BE2C (cell line): ENCODE results near the gene ACP1.

Experiments
- DNase-seq: peaks from one replicate; pipeline ENCODE4 v3.0.0-alpha.2; 2020
- H3K27me3 ChIP-seq: fragments of 250-450 bp; sonication (Bioruptor Pico); 2 replicates; pipeline ENCODE4 v1.5.1; 2020; ENCODE audit warnings: mild to moderate bottlenecking
- H3K36me3 ChIP-seq: fragments of 250-450 bp; sonication (Bioruptor Pico); 2 replicates; pipeline ENCODE4 v1.5.1; 2020; ENCODE audit warnings: mild to moderate bottlenecking
- H3K4me1 ChIP-seq: fragments of 250-450 bp; sonication (Bioruptor Pico); 2 replicates; pipeline ENCODE4 v1.5.1; 2020
- H3K4me3 ChIP-seq: 2 replicates; pipeline ENCODE4 v1.5.1; 2011; ENCODE audit warnings: low read depth, low read length
- H3K9me3 ChIP-seq: fragments of 250-450 bp; sonication (Bioruptor Pico); 2 replicates; pipeline ENCODE4 v1.5.1; 2020
- TF ChIP-seq, protein P1 (sequence below): IDR thresholded peaks from 2 replicates; pipeline ENCODE4 v1.5.1; 2012; ENCODE audit warnings: mild to moderate bottlenecking, low read depth, low read length

ACP1 gene

DNA sequence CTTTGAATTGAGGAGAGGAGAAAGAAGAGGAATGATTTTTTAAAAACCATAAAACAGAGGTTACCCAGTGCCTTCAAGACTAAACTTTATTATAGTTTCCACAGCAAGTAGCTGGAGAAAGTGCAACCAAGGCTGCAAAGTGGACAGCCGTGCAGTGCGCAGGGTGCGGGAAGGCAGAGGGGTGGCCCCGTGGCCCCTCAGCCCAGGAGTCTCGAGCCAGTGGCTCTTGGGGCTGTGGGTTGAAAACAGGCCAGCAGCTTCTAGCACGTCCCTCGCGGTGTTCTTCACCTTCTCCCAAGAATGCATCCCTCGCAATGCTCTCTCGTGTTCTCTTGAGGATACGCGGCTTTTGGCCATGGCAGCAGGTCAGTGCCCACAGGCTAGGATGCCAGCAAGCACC is 51.6 kb downstream of the ACP1 start:
- Histone ChIP-seq H3K9me3 (no peaks in the 10 kb centered on the region), H3K27me3 (no peaks in the 10 kb centered on the region), H3K4me3 (no peak overlapping the region), H3K36me3 (no peaks in the 10 kb centered on the region), H3K4me1 (no peaks in the 10 kb centered on the region)
- TF ChIP-seq, protein P1, sequence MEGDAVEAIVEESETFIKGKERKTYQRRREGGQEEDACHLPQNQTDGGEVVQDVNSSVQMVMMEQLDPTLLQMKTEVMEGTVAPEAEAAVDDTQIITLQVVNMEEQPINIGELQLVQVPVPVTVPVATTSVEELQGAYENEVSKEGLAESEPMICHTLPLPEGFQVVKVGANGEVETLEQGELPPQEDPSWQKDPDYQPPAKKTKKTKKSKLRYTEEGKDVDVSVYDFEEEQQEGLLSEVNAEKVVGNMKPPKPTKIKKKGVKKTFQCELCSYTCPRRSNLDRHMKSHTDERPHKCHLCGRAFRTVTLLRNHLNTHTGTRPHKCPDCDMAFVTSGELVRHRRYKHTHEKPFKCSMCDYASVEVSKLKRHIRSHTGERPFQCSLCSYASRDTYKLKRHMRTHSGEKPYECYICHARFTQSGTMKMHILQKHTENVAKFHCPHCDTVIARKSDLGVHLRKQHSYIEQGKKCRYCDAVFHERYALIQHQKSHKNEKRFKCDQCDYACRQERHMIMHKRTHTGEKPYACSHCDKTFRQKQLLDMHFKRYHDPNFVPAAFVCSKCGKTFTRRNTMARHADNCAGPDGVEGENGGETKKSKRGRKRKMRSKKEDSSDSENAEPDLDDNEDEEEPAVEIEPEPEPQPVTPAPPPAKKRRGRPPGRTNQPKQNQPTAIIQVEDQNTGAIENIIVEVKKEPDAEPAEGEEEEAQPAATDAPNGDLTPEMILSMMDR = no peak
- no peak for DNase-seq

DNA sequence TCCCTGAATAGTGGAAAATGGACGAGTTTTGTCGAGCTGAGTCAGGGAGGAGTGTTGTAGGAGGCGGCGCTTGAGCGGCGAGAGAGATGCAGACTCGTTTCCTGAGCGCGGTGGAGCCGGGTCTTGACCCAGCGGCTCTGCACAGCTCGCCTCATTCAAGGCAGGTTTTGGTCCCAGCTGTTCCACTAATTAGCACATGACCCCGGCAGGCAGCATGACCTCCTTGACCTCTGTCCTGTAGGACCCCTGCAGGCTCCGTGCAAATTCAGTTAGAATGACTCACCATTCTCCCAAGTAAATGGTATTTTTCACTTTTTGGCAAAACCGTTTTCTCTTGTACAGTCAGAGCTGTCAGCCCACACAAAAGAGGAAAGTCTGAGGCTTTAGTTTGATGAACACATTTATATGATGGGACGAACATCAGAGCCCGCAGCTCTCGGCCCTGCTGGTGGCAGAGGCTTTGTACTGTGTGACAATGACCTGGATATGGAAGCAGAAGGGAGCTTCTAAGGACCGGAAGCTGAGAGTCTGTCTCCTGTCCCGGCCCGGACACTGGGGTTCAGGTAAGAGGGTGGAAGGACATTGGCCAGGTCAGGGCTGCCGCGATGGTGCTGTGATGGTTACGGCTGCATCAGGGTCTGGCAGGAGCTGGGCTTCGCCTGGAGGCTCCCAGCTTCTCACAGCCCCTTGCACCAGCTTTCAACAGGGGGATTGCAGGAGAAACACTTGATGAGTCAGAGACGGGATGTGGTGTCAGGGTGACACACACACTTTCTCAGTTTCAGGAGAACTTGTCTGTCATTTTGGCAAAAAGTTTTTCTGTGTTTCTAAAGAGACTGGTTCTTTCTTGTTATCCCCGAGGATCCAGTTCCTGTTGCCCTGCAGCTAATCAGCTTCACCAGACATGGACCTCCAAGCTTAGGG is 53.0 kb downstream of the ACP1 start:
- Histone ChIP-seq H3K4me1 (no peaks in the 10 kb centered on the region), H3K36me3 (no peaks in the 10 kb centered on the region), H3K4me3 (no peak overlapping the region), H3K9me3 (no peaks in the 10 kb centered on the region), H3K27me3 (no peaks in the 10 kb centered on the region)
- DNase-seq = no peak
- TF ChIP-seq, protein P1 = no peak

DNA sequence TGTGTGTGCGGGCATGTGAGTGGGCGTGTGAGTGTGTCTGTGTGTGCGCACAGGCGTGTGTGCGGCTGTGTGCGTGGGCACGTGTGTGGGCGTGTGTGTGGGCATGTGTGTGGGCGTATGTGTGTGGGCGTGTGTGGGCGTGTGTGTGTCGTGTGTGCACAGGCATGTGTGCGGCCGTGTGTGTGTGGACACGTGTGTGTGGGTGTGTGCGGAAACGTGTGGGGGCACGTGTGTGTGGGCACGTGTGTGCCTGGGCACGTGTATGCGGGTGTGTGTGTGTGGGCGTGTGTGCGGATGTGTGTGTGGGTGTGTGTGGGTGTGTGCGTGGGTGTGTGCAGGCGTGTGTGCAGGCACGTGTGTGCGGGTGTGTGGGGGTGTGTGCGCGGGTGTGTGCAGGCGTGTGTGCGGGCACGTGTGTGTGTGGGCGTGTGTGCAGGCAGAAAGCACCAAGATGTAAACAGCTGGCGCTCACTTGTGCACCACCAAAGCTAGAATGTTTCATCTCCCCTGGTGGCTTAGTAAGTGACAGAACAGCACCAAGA is 54.4 kb downstream of the ACP1 start:
- Histone ChIP-seq H3K27me3 (no peaks in the 10 kb centered on the region), H3K4me3 (no peak overlapping the region), H3K36me3 (no peaks in the 10 kb centered on the region), H3K4me1 (no peaks in the 10 kb centered on the region), H3K9me3 (no peaks in the 10 kb centered on the region)
- TF ChIP-seq, protein P1 = no peak
- DNase-seq = no peak

DNA sequence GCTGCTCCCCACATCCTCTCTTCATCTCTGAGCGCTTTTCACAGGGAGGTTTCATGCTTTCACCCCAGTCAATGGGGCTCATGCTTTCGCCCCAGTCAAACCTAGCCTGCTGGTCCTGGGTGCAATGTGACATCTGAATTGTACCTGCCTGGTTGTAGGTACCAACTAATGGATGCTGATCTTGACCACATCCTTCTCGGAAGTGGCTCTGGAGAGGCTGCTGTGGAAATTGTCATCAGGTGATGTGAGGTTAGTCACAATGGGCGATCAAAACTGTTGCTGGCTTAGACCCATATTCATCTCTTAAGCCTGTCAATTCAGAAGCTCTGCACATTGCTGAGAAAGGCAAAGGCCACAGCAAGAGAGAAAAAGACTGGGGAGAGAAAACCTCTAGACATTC is 55.8 kb downstream of the ACP1 start:
- Histone ChIP-seq H3K4me3 (no peak overlapping the region), H3K4me1 (no peaks in the 10 kb centered on the region), H3K9me3 (no peaks in the 10 kb centered on the region), H3K27me3 (no peaks in the 10 kb centered on the region), H3K36me3 (no peaks in the 10 kb centered on the region)
- DNase-seq = no peak
- TF ChIP-seq, protein P1 = no peak

DNA sequence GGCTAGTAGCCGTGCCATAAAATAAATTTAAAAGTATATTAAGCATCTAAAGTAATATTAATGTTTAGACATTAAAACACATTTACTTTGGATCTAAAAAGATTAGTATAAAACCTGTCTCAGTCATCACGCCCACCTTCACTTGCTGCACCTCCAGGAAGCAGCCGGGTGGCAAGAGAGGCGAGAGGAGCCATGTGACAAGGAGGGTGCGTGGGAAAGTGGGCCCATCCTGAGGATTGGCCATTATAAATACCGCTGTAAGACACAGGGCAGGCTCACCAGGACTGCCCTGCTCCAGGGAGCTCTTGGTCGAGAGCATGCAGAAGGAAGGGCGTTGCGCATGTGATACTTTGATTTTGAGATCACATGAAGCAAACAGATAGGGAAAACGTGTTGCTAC is 57.6 kb downstream of the ACP1 start:
- no peaks in the 10 kb centered on the region for H3K4me1 ChIP-seq
- DNase-seq = no peak
- H3K4me3 ChIP-seq = no peak overlapping the region
- no peaks in the 10 kb centered on the region for H3K9me3 ChIP-seq
- no peaks in the 10 kb centered on the region for H3K36me3 ChIP-seq
- TF ChIP-seq, protein P1 = no peak
- H3K27me3 ChIP-seq = no peaks in the 10 kb centered on the region

DNA sequence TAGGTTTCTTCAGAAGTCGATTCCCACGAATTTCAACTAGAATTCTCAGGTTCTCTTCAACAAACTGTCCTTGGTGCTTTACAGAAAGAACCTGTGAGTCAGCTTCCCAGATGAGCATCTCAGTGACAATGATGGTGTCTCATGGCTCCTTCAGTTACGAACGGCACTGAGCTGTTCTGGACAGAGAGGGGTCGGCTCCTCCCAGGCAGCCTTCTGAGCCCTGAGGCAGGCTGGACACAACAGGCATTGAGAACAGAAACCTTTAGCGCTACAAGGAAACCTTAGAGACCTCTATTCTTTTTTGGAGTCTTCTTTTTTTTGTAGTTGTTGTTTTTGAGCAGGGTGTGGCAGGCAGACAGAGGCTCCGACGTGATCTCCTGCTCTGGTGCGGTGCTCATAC is 58.3 kb downstream of the ACP1 start:
- H3K4me1 ChIP-seq = no peaks in the 10 kb centered on the region
- no peak for DNase-seq
- no peaks in the 10 kb centered on the region for H3K36me3 ChIP-seq
- TF ChIP-seq, protein P1 = no peak
- H3K4me3 ChIP-seq = no peak overlapping the region
- H3K9me3 ChIP-seq = no peaks in the 10 kb centered on the region
- H3K27me3 ChIP-seq = no peaks in the 10 kb centered on the region
